Thyroid gland (tissue), 4 donors: ENCODE measurements around the gene PSMA4. TPM values are rescaled to one million over a fixed set of nuclear protein-coding genes. Genes with fewer than 3 reads are reported as not detected.

Experiments used
- DNase-seq, 2 donors: peaks; one replicate each; pipeline ENCODE4 v3.0.0-alpha.2; 2019
- H3K27ac ChIP-seq, 3 donors: fragments of 200-600 bp; sonication (generic); 1 replicate in 2 of 3; 2 replicates in 1 of 3; pipeline ENCODE4 v1.5.1; 2016 to 2019; ENCODE audit warnings: mild to moderate bottlenecking in 1 of 3, moderate library complexity in 1 of 3
- H3K27me3 ChIP-seq: fragments of 200-600 bp; sonication (generic); one replicate; pipeline ENCODE4 v1.5.1; 2019
- H3K36me3 ChIP-seq, 2 donors: fragments of 200-600 bp; sonication (generic); one replicate each; pipeline ENCODE4 v1.5.1; 2016 to 2019
- H3K4me1 ChIP-seq, 2 donors: fragments of 200-600 bp; sonication (generic); one replicate each; pipeline ENCODE4 v1.5.1; 2017 to 2019
- H3K4me3 ChIP-seq, 3 donors: fragments of 200-600 bp; sonication (generic); replicated peaks in 1 of 3; 1 replicate in 2 of 3; 2 replicates in 1 of 3; pipeline ENCODE4 v1.5.1; 2016; ENCODE audit warnings: mild to moderate bottlenecking in 1 of 3
- H3K9me3 ChIP-seq: fragments of 200-600 bp; sonication (generic); one replicate; pipeline ENCODE4 v1.5.1; 2017
- POLR2A ChIP-seq, 2 donors: fragments of 450-650 bp; IDR thresholded peaks; one replicate each; pipeline ENCODE4 v1.6.1; 2017; ENCODE audit warnings: antibody characterized with exemption in 2 of 2, mild to moderate bottlenecking in 2 of 2, moderate library complexity in 1 of 2
- WGBS, 2 donors: methylation state at CpG; one replicate each; pipeline ENCODE4 v1.1.5; 2017; 5-methylcytosine and 5-hydroxymethylcytosine counted together
- intact Hi-C: fragments of 100-400 bp; cut with DNase I; formaldehyde crosslinking; loops from one replicate; pipeline ENCODE4 v1.15.1; 2023
- small RNA-seq: library from RNA; depleted of rRNA; stranded (forward); fragments of <200 nt; gene quantifications from one replicate; pipeline ENCODE3, GENCODE V24; 2016
- total RNA-seq, 4 donors: library from RNA; depleted of rRNA; stranded (reverse); fragments of >200 nt; gene quantifications; one replicate each; pipeline ENCODE4 v1.2.3, GENCODE V29; 2016
- TF ChIP-seq, protein P1 (sequence below), 6 experiments: fragments of 200-600 bp in 3 of 6; fragments of 450-650 bp in 3 of 6; sonication (generic) in 3 of 6; IDR thresholded peaks; one replicate each; pipeline ENCODE4 v1.5.1; 2016 to 2019; ENCODE audit warnings: antibody characterized with exemption in 6 of 6, mild to moderate bottlenecking in 2 of 6, inconsistent platforms in 1 of 6, moderate library complexity in 1 of 6

The PSMA4 gene
- total RNA-seq, 4 donors from 2014 or later: 123 to 185 (median 149) TPM

DNA sequence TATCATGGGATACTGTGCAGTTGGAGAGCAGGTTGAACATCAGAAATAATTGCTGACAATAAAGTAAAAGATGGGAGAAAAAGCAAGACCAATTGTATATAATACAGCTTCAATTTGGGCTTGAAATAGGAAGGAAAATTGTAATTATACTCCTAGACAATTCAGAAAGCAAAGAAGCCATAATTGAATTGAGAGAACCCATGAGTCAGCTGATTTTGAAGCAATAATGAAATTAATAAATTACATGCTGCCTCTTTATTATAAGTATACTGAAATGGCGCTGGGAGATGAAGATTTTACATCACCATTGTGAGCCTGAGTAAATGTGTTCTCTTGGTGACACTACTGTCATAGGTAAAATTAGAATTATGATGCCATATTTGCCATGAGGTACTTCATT lies 57.3 kb downstream of the PSMA4 start:
- Histone ChIP-seq H3K27ac (no peak overlapping the region), H3K36me3 (no peaks in the 10 kb centered on the region), H3K9me3 (no peaks in the 10 kb centered on the region), H3K27me3 (no peaks in the 10 kb centered on the region), H3K4me3 (no peak overlapping the region), H3K4me1 (no peaks in the 10 kb centered on the region)
- intact Hi-C loops: no loop called here
- TF ChIP-seq, protein P1, sequence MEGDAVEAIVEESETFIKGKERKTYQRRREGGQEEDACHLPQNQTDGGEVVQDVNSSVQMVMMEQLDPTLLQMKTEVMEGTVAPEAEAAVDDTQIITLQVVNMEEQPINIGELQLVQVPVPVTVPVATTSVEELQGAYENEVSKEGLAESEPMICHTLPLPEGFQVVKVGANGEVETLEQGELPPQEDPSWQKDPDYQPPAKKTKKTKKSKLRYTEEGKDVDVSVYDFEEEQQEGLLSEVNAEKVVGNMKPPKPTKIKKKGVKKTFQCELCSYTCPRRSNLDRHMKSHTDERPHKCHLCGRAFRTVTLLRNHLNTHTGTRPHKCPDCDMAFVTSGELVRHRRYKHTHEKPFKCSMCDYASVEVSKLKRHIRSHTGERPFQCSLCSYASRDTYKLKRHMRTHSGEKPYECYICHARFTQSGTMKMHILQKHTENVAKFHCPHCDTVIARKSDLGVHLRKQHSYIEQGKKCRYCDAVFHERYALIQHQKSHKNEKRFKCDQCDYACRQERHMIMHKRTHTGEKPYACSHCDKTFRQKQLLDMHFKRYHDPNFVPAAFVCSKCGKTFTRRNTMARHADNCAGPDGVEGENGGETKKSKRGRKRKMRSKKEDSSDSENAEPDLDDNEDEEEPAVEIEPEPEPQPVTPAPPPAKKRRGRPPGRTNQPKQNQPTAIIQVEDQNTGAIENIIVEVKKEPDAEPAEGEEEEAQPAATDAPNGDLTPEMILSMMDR (IDR thresholded peaks at IDR 0.05): no peak
- TF ChIP-seq POLR2A (IDR thresholded peaks at IDR 0.05): no peak
- no peak for DNase-seq
- 88 to 95% methylated on average over 1 of the region's 1 CpG for WGBS, 2 donors

DNA sequence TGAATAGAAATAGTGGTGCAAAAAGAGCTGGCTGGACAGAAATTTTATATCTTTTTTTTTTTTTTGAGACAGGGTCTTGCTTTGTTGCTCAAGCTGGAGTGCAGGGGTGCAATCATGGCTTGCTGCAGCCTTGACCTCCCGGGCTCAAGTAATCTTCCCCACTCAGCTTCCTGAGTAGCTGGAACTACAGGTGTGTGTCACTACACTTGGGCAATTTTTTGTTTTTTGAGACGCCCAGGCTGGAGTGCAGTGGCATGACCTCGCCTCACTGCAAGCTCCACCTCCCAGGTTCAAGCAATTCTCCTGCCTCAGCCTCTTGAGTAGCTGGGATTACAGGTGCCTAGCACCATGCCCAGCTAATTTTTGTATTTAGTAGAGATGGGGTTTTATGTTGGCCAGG lies 58.1 kb downstream of the PSMA4 start:
- Histone ChIP-seq H3K9me3 (no peaks in the 10 kb centered on the region), H3K36me3 (no peaks in the 10 kb centered on the region), H3K27me3 (no peaks in the 10 kb centered on the region), H3K4me3 (no peak overlapping the region), H3K27ac (no peak overlapping the region), H3K4me1 (no peaks in the 10 kb centered on the region)
- TF ChIP-seq POLR2A (IDR thresholded peaks at IDR 0.05): no peak
- TF ChIP-seq, protein P1 (IDR thresholded peaks at IDR 0.05): no peak
- DNase-seq: no peak
- WGBS, 2 donors: 53 to 66% methylated on average over 3 of the region's 3 CpGs
- intact Hi-C loops: no loop called here

GRCh38 chr15:78599189-78599588 lies 58.9 kb downstream of the PSMA4 start:
- Histone ChIP-seq H3K27me3 (no peaks in the 10 kb centered on the region), H3K9me3 (no peaks in the 10 kb centered on the region), H3K36me3 (no peaks in the 10 kb centered on the region), H3K4me3 (no peak overlapping the region), H3K4me1 (no peaks in the 10 kb centered on the region), H3K27ac (no peak overlapping the region)
- DNase-seq: no peak
- no peak for TF ChIP-seq POLR2A (IDR thresholded peaks at IDR 0.05)
- TF ChIP-seq, protein P1 (IDR thresholded peaks at IDR 0.05): no peak
- intact Hi-C loops: no loop called here

Small RNA genes lying within 50 kb of the gene (small RNA-seq; reads per million reads assigned to genes)
- not detected for gene AC067863.2

Other genes starting within 250 kb of the PSMA4 start
- 100 to 1,000 TPM in 2 of 4 donors, 10 to 100 TPM in 2; 87.0 to 113 (median 101) TPM for gene SKIC8, start 240.8 kb upstream of the PSMA4 start, total RNA-seq
- 100 to 1,000 TPM in 2 of 4 donors, 10 to 100 TPM in 2; 19.6 to 211 (median 105) TPM for gene CRABP1, start 200.1 kb upstream of the PSMA4 start, total RNA-seq
- 10 to 100 TPM; 40.7 to 71.5 (median 51.0) TPM for gene IREB2, start 102.2 kb upstream of the PSMA4 start, total RNA-seq
- 10 to 100 TPM in 1 of 4 donors, 1 to 10 TPM in 3; 7.0 to 15.0 (median 9.1) TPM for gene HYKK, start 32.9 kb upstream of the PSMA4 start, total RNA-seq
- under 1 TPM in 1 of 4 donors, not detected in 3; 0.33 TPM for gene CHRNA5, start 25.1 kb downstream of the PSMA4 start, total RNA-seq
- under 1 TPM in 2 of 4 donors, not detected in 2; 0.27 to 0.93 TPM for gene CHRNA3, start 80.6 kb downstream of the PSMA4 start, total RNA-seq
- not detected for gene CHRNB4, start 100.8 kb downstream of the PSMA4 start, total RNA-seq